ENCODE results near the gene PRPS2.

GRCh38 chrX:12751887-12752286, 39.3 kb upstream of the PRPS2 start:
- TF ChIP-seq CTCF (IDR thresholded peaks at IDR 0.05; ENCODE audit: insufficient read depth, low read depth, low read length) (no peak), EZH2 (IDR thresholded peaks at IDR 0.05; ENCODE audit: insufficient read depth, low read length) (no peak)
